ENCODE data around the gene SLC26A6. TPM values are rescaled to one million over a fixed set of nuclear protein-coding genes. Genes with fewer than 3 reads are reported as not detected.
A peak's percentile ranks its signal among the peaks of the same experiment; 100 is the strongest.

SLC26A6 gene
- total RNA-seq, 1 experiment from 2014 or later: 58.9 TPM

DNA sequence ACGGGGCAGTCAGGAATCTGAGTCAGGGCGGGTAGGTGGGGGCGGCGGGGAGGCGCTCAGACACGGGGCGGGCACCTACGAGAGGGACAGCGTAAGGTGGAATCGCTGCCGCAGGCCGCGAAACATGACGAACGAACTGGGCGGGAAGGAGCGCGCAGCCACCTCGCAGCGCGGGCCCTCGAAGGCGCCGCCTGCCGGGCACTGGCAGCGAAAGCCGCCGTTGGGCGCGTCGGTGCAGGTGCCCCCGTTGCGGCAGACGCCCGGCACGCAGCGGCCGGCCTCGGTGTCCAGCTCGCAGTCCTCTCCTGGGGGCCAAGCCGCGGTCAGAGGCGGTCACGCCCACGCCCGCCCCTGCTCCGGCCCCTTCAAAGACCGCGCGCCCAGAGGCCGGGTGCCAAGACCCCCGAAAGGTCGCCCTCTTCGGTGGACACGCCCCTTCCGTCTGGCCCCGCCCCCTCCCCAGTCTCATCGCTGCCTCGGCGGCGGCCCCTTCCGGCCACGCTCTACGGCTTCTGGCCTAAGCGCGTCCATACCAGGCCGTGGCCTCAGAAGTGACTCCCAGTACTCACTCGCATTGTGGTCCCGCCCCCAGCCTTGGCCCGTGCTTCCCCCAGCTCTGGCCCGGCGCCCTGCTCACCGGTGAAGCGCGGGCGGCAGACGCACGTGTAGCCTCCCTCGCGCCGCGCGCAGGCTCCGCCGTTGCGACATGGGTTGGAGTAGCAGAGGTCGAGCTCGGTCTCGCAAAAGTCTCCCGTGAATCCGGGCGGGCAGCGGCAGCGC is 21.0 kb upstream of the SLC26A6 start (continued):
- TF ChIP-seq, protein P1, sequence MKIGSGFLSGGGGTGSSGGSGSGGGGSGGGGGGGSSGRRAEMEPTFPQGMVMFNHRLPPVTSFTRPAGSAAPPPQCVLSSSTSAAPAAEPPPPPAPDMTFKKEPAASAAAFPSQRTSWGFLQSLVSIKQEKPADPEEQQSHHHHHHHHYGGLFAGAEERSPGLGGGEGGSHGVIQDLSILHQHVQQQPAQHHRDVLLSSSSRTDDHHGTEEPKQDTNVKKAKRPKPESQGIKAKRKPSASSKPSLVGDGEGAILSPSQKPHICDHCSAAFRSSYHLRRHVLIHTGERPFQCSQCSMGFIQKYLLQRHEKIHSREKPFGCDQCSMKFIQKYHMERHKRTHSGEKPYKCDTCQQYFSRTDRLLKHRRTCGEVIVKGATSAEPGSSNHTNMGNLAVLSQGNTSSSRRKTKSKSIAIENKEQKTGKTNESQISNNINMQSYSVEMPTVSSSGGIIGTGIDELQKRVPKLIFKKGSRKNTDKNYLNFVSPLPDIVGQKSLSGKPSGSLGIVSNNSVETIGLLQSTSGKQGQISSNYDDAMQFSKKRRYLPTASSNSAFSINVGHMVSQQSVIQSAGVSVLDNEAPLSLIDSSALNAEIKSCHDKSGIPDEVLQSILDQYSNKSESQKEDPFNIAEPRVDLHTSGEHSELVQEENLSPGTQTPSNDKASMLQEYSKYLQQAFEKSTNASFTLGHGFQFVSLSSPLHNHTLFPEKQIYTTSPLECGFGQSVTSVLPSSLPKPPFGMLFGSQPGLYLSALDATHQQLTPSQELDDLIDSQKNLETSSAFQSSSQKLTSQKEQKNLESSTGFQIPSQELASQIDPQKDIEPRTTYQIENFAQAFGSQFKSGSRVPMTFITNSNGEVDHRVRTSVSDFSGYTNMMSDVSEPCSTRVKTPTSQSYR (CRISPR knock-in tag; IDR thresholded peaks at IDR 0.05): peak; percentile 30; the same call in 1 of the 2 replicates
- TF ChIP-seq GRHL2 (CRISPR knock-in tag; IDR thresholded peaks at IDR 0.05; ENCODE audit: insufficient replicate concordance, severe bottlenecking): no peak
- TF ChIP-seq, protein P2, sequence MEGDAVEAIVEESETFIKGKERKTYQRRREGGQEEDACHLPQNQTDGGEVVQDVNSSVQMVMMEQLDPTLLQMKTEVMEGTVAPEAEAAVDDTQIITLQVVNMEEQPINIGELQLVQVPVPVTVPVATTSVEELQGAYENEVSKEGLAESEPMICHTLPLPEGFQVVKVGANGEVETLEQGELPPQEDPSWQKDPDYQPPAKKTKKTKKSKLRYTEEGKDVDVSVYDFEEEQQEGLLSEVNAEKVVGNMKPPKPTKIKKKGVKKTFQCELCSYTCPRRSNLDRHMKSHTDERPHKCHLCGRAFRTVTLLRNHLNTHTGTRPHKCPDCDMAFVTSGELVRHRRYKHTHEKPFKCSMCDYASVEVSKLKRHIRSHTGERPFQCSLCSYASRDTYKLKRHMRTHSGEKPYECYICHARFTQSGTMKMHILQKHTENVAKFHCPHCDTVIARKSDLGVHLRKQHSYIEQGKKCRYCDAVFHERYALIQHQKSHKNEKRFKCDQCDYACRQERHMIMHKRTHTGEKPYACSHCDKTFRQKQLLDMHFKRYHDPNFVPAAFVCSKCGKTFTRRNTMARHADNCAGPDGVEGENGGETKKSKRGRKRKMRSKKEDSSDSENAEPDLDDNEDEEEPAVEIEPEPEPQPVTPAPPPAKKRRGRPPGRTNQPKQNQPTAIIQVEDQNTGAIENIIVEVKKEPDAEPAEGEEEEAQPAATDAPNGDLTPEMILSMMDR (IDR thresholded peaks at IDR 0.05): peak; percentile 47
- TF ChIP-seq SP1 (CRISPR knock-in tag; conservative IDR thresholded peaks at IDR 0.05): peak; percentile 85
- TF ChIP-seq EMX1 (CRISPR knock-in tag; IDR thresholded peaks at IDR 0.05): no peak
- peak; percentile 73; the same call in 1 of the 2 replicates for TF ChIP-seq FOXK1 (CRISPR knock-in tag; IDR thresholded peaks at IDR 0.05)
- TF ChIP-seq, protein P3, sequence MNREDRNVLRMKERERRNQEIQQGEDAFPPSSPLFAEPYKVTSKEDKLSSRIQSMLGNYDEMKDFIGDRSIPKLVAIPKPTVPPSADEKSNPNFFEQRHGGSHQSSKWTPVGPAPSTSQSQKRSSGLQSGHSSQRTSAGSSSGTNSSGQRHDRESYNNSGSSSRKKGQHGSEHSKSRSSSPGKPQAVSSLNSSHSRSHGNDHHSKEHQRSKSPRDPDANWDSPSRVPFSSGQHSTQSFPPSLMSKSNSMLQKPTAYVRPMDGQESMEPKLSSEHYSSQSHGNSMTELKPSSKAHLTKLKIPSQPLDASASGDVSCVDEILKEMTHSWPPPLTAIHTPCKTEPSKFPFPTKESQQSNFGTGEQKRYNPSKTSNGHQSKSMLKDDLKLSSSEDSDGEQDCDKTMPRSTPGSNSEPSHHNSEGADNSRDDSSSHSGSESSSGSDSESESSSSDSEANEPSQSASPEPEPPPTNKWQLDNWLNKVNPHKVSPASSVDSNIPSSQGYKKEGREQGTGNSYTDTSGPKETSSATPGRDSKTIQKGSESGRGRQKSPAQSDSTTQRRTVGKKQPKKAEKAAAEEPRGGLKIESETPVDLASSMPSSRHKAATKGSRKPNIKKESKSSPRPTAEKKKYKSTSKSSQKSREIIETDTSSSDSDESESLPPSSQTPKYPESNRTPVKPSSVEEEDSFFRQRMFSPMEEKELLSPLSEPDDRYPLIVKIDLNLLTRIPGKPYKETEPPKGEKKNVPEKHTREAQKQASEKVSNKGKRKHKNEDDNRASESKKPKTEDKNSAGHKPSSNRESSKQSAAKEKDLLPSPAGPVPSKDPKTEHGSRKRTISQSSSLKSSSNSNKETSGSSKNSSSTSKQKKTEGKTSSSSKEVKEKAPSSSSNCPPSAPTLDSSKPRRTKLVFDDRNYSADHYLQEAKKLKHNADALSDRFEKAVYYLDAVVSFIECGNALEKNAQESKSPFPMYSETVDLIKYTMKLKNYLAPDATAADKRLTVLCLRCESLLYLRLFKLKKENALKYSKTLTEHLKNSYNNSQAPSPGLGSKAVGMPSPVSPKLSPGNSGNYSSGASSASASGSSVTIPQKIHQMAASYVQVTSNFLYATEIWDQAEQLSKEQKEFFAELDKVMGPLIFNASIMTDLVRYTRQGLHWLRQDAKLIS (CRISPR knock-in tag; IDR thresholded peaks at IDR 0.05; ENCODE audit: borderline replicate concordance): no peak
- TF ChIP-seq ZNF416 (CRISPR knock-in tag; IDR thresholded peaks at IDR 0.05): peak; percentile 57; the same call in 1 of the 2 replicates
- TF ChIP-seq ATF1 (CRISPR knock-in tag; IDR thresholded peaks at IDR 0.05): 0 out of 2 replicates have a peak, but pooled peaks have one; percentile 39
- TF ChIP-seq, protein P4, sequence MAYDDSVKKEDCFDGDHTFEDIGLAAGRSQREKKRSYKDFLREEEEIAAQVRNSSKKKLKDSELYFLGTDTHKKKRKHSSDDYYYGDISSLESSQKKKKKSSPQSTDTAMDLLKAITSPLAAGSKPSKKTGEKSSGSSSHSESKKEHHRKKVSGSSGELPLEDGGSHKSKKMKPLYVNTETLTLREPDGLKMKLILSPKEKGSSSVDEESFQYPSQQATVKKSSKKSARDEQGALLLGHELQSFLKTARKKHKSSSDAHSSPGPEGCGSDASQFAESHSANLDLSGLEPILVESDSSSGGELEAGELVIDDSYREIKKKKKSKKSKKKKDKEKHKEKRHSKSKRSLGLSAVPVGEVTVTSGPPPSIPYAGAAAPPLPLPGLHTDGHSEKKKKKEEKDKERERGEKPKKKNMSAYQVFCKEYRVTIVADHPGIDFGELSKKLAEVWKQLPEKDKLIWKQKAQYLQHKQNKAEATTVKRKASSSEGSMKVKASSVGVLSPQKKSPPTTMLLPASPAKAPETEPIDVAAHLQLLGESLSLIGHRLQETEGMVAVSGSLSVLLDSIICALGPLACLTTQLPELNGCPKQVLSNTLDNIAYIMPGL (CRISPR knock-in tag; IDR thresholded peaks at IDR 0.05): peak; percentile 82
- TF ChIP-seq GABPB1 (CRISPR knock-in tag; IDR thresholded peaks at IDR 0.05): no peak
- no peak for TF ChIP-seq ZNF396 (CRISPR knock-in tag; IDR thresholded peaks at IDR 0.05; ENCODE audit: borderline replicate concordance)
- TF ChIP-seq ZNF232 (CRISPR knock-in tag; IDR thresholded peaks at IDR 0.05): peak; percentile 82; the same call in 1 of the 2 replicates
- TF ChIP-seq ZNF263 (CRISPR knock-in tag; IDR thresholded peaks at IDR 0.05; ENCODE audit: low read depth): no peak
- TF ChIP-seq, protein P5, sequence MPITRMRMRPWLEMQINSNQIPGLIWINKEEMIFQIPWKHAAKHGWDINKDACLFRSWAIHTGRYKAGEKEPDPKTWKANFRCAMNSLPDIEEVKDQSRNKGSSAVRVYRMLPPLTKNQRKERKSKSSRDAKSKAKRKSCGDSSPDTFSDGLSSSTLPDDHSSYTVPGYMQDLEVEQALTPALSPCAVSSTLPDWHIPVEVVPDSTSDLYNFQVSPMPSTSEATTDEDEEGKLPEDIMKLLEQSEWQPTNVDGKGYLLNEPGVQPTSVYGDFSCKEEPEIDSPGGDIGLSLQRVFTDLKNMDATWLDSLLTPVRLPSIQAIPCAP (CRISPR knock-in tag; IDR thresholded peaks at IDR 0.05): peak; percentile 60; the same call in 1 of the 2 replicates
- peak; percentile 26; the same call in 1 of the 2 replicates for TF ChIP-seq CREB1 (CRISPR knock-in tag; IDR thresholded peaks at IDR 0.05)
- no peak; the same call in 1 of the 2 replicates for TF ChIP-seq TEAD4 (CRISPR knock-in tag; IDR thresholded peaks at IDR 0.05)
- TF ChIP-seq, protein P6, sequence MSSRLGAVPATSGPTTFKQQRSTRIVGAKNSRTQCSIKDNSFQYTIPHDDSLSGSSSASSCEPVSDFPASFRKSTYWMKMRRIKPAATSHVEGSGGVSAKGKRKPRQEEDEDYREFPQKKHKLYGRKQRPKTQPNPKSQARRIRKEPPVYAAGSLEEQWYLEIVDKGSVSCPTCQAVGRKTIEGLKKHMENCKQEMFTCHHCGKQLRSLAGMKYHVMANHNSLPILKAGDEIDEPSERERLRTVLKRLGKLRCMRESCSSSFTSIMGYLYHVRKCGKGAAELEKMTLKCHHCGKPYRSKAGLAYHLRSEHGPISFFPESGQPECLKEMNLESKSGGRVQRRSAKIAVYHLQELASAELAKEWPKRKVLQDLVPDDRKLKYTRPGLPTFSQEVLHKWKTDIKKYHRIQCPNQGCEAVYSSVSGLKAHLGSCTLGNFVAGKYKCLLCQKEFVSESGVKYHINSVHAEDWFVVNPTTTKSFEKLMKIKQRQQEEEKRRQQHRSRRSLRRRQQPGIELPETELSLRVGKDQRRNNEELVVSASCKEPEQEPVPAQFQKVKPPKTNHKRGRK (CRISPR knock-in tag; IDR thresholded peaks at IDR 0.05; ENCODE audit: borderline replicate concordance): no peak
- TF ChIP-seq SOX15 (CRISPR knock-in tag; IDR thresholded peaks at IDR 0.05): no peak
- peak; percentile 98 for TF ChIP-seq KAT7 (CRISPR knock-in tag; IDR thresholded peaks at IDR 0.05; ENCODE audit: borderline replicate concordance)
- TF ChIP-seq SMAD4 (CRISPR knock-in tag; IDR thresholded peaks at IDR 0.05): 0 out of 2 replicates have a peak, but pooled peaks have one; percentile 37
- TF ChIP-seq ZBTB21 (CRISPR knock-in tag; IDR thresholded peaks at IDR 0.05; ENCODE audit: borderline replicate concordance): peak; percentile 19; the same call in 1 of the 2 replicates

Data from WTC11 (cell line).